ENCODE data around the gene TLE2.

- no peak for TF ChIP-seq CTCF (conservative IDR thresholded peaks at IDR 0.05; ENCODE audit: low read length)
- TF ChIP-seq EZH2phosphoT487 (IDR thresholded peaks at IDR 0.05; ENCODE audit: borderline replicate concordance, low read depth, low read length): no peak
These were observed 69.0 kb downstream of the TLE2 start for GRCh38 chr19:2960120-2960519.
